Measurements from ENCODE around the gene BEND6. TPM values are rescaled to one million over a fixed set of nuclear protein-coding genes. Genes with fewer than 3 reads are reported as not detected.

BEND6 gene
- total and polyA plus RNA-seq, 10 of the 15 experiments (the other 5 are each of a cell fraction or from before 2014, with no cell fraction given): 0.79 to 2.8 (median 1.6) TPM

GRCh38 chr6:56954403-56955170, at the start of gene BEND6 (continued):
- TF ChIP-seq RELB (IDR thresholded peaks at IDR 0.05; ENCODE audit: low read depth): no peak
- TF ChIP-seq, protein P1, sequence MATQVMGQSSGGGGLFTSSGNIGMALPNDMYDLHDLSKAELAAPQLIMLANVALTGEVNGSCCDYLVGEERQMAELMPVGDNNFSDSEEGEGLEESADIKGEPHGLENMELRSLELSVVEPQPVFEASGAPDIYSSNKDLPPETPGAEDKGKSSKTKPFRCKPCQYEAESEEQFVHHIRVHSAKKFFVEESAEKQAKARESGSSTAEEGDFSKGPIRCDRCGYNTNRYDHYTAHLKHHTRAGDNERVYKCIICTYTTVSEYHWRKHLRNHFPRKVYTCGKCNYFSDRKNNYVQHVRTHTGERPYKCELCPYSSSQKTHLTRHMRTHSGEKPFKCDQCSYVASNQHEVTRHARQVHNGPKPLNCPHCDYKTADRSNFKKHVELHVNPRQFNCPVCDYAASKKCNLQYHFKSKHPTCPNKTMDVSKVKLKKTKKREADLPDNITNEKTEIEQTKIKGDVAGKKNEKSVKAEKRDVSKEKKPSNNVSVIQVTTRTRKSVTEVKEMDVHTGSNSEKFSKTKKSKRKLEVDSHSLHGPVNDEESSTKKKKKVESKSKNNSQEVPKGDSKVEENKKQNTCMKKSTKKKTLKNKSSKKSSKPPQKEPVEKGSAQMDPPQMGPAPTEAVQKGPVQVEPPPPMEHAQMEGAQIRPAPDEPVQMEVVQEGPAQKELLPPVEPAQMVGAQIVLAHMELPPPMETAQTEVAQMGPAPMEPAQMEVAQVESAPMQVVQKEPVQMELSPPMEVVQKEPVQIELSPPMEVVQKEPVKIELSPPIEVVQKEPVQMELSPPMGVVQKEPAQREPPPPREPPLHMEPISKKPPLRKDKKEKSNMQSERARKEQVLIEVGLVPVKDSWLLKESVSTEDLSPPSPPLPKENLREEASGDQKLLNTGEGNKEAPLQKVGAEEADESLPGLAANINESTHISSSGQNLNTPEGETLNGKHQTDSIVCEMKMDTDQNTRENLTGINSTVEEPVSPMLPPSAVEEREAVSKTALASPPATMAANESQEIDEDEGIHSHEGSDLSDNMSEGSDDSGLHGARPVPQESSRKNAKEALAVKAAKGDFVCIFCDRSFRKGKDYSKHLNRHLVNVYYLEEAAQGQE (IDR thresholded peaks at IDR 0.05; ENCODE audit: low read depth, low read length): no peak

GRCh38 chr6:56905378-56905777, 49.5 kb upstream of the BEND6 start:
- Histone ChIP-seq H3K9me3 (replicated peaks; ENCODE audit: control insufficient read depth, insufficient read depth, low read length) (no peaks in the 10 kb centered on the region), H3K4me2 (ENCODE audit: control insufficient read depth, insufficient read depth) (no peak overlapping the region), H3K36me3 (ENCODE audit: control insufficient read depth in 2 of 2, insufficient read depth in 2 of 2, low read length in 1 of 2) (no peaks in the 10 kb centered on the region), H3K27ac (ENCODE audit: control insufficient read depth, insufficient read depth) (no peak overlapping the region), H3K9ac (ENCODE audit: control insufficient read depth, insufficient read depth, low read length) (no peak overlapping the region), H4K20me1 (ENCODE audit: control insufficient read depth, insufficient read depth) (no peaks in the 10 kb centered on the region), H3K27me3 (replicated peaks in 1 of 2; ENCODE audit: control insufficient read depth in 2 of 2, insufficient read depth in 2 of 2, low read length in 1 of 2) (no peaks in the 10 kb centered on the region), H3K79me2 (ENCODE audit: control insufficient read depth, insufficient read depth, low read length) (no peaks in the 10 kb centered on the region), H2AFZ (ENCODE audit: control insufficient read depth, low read depth, low read length) (no peak overlapping the region), H3K4me1 (ENCODE audit: control insufficient read depth, insufficient read depth, low read length) (no peaks in the 10 kb centered on the region), H3K4me3 (no peak overlapping the region)
- ChIA-PET RAD21 (ENCODE audit: unreplicated experiment) (interaction anchor here (1.1 to 3.4 kb wide), 11 partner anchors 15 to 420 kb away, joined by 3 to 44 read pairs (median 9); partner anchors contain the start of genes BEND6 and PRIM2), SMC1A (ENCODE audit: uncharacterized antibody, unreplicated experiment) (interaction anchor here (1.3 to 5.7 kb wide), 9 partner anchors 8 to 410 kb away, joined by 3 to 89 read pairs (median 14); partner anchors contain the start of gene PRIM2), POLR2A (no interaction called here), CTCF (interaction anchor here (0.6 to 9.4 kb wide), 17 partner anchors 8 to 419 kb away, joined by 3 to 200 read pairs (median 35); partner anchors contain the start of genes BEND6 and PRIM2)
- BruUV-seq (replicated peaks): no TSS peak
- intact Hi-C loops (cut with micrococcal nuclease; ENCODE audit: unreplicated experiment): no loop called here
- DNase-seq (ENCODE audit: low read depth, low spot score) (no peak), FAIRE-seq (no peak), ATAC-seq (no peak)
- 100% methylated on average over 1 of the region's 3 CpGs for WGBS (ENCODE audit: insufficient coverage, insufficient replicate concordance, low lambda C conversion rate, missing lambda C conversion rate)
- in situ Hi-C loops (cut with MboI): loop anchor here (5.0 kb wide), 2 partner anchors 117 to 412 kb away; partner anchors contain the start of gene PRIM2
- TF ChIP-seq, protein P2, sequence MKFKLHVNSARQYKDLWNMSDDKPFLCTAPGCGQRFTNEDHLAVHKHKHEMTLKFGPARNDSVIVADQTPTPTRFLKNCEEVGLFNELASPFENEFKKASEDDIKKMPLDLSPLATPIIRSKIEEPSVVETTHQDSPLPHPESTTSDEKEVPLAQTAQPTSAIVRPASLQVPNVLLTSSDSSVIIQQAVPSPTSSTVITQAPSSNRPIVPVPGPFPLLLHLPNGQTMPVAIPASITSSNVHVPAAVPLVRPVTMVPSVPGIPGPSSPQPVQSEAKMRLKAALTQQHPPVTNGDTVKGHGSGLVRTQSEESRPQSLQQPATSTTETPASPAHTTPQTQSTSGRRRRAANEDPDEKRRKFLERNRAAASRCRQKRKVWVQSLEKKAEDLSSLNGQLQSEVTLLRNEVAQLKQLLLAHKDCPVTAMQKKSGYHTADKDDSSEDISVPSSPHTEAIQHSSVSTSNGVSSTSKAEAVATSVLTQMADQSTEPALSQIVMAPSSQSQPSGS (IDR thresholded peaks at IDR 0.05; ENCODE audit: low read length): no peak
- TF ChIP-seq SP1 (IDR thresholded peaks at IDR 0.05; ENCODE audit: low read depth, low read length): no peak
- no peak for TF ChIP-seq STAT3 (IDR thresholded peaks at IDR 0.05; ENCODE audit: low read depth, low read length)
- TF ChIP-seq TARDBP (IDR thresholded peaks at IDR 0.05; ENCODE audit: borderline replicate concordance): no peak
- no peak for TF ChIP-seq RB1 (IDR thresholded peaks at IDR 0.05; ENCODE audit: borderline replicate concordance)
- TF ChIP-seq NR2F1 (conservative IDR thresholded peaks at IDR 0.05): no peak
- no peak for TF ChIP-seq ATF3 (IDR thresholded peaks at IDR 0.05; ENCODE audit: borderline replicate concordance, extremely low read depth, low read depth, low read length)
- no peak for TF ChIP-seq YY1 (IDR thresholded peaks at IDR 0.05; ENCODE audit: low read depth, low read length)
- no peak for TF ChIP-seq CBX3 (IDR thresholded peaks at IDR 0.05; ENCODE audit: borderline replicate concordance, low read depth)
- no peak for TF ChIP-seq IRF4 (IDR thresholded peaks at IDR 0.05; ENCODE audit: low read depth, low read length)
